Stomach (tissue), 9 donors: ENCODE results near the gene TENM3. TPM values are rescaled to one million over a fixed set of nuclear protein-coding genes. Genes with fewer than 3 reads are reported as not detected.

Experiments used
- DNase-seq, 2 donors: peaks; one replicate each; pipeline versions ENCODE4 v3.0.0 to v3.0.0-alpha.2; 2013 to 2019
- H3K27ac ChIP-seq, 5 donors: fragments of 200-600 bp in 4 of 5; sonication (generic) in 4 of 5; one replicate each; pipeline ENCODE4 v1.5.1; 2013 to 2019; ENCODE audit warnings: mild to moderate bottlenecking in 1 of 5, moderate library complexity in 1 of 5
- H3K27me3 ChIP-seq, 3 donors: fragments of 200-600 bp; sonication (generic); one replicate each; pipeline ENCODE4 v1.5.1; 2017 to 2019; ENCODE audit warnings: mixed run types in 1 of 3
- H3K36me3 ChIP-seq, 4 donors: fragments of 200-600 bp; sonication (generic); 1 replicate in 3 of 4; 2 replicates in 1 of 4; pipeline ENCODE4 v1.5.1; 2016 to 2019
- H3K4me1 ChIP-seq, 4 donors: fragments of 200-600 bp; sonication (generic); one replicate each; pipeline ENCODE4 v1.5.1; 2016 to 2019
- H3K4me3 ChIP-seq, 4 donors: fragments of 200-600 bp; sonication (generic) in 3 of 4; one replicate each; pipeline ENCODE4 v1.5.1; 2016 to 2019; ENCODE audit warnings: mild to moderate bottlenecking in 1 of 4
- H3K9me3 ChIP-seq, 4 donors: fragments of 200-600 bp; sonication (generic); one replicate each; pipeline ENCODE4 v1.5.1; 2016 to 2019
- EP300 ChIP-seq: sonication (generic); formaldehyde crosslinking; IDR thresholded peaks from one replicate; pipeline ENCODE4 v1.6.1; 2017; ENCODE audit warnings: antibody characterized with exemption
- POLR2A ChIP-seq, 4 donors: fragments of 450-650 bp; IDR thresholded peaks; one replicate each; pipeline ENCODE4 v1.6.1; 2016; ENCODE audit warnings: antibody characterized with exemption in 4 of 4, control low read depth in 2 of 4, mild to moderate bottlenecking in 1 of 4, moderate library complexity in 1 of 4
- POLR2AphosphoS5 ChIP-seq, 3 donors: sonication (generic); formaldehyde crosslinking; IDR thresholded peaks; one replicate each; pipeline ENCODE4 v1.6.1; 2016; ENCODE audit warnings: antibody characterized with exemption in 3 of 3
- WGBS, 5 donors: extraction: QIAGEN DNeasy Blood & Tissue Kit in 3 of 5; methylation state at CpG; one replicate each; pipeline versions ENCODE4 v1.1.5 to v1.1.7; 2013 to 2018; 5-methylcytosine and 5-hydroxymethylcytosine counted together
- intact Hi-C: fragments of 100-400 bp; cut with DNase I; formaldehyde crosslinking; loops from one replicate; pipeline ENCODE4 v1.15.1; 2023; ENCODE audit warnings: low total_unique reads
- polyA plus RNA-seq, 3 donors: library from polyadenylated mRNA; stranded (reverse); fragments of 200-250 nt; gene quantifications; one replicate each; pipeline ENCODE4 v1.2.3, GENCODE V29; 2013
- total RNA-seq, 5 donors: library from RNA; depleted of rRNA; stranded (reverse); fragments of >200 nt; gene quantifications; one replicate each; pipeline versions ENCODE4 v1.1.0 to v1.2.3, GENCODE V29; 2014 to 2016
- TF ChIP-seq, protein P1 (sequence below), 7 experiments: fragments of 450-650 bp in 4 of 7; fragments of 200-600 bp in 3 of 7; sonication (generic) in 3 of 7; IDR thresholded peaks; one replicate each; pipeline ENCODE4 v1.5.1; 2016 to 2019; ENCODE audit warnings: antibody characterized with exemption in 7 of 7, control low read depth in 2 of 7, mild to moderate bottlenecking in 1 of 7
- donor health status: healthy with polysubstance abuse.
- donor health status: Bipolar disorder and iron deficiency.
- donor health status: healthy.

TENM3 gene
- total and polyA plus RNA-seq, 8 donors, result under 0.01 to 8.3 (median 0.44) TPM

DNA sequence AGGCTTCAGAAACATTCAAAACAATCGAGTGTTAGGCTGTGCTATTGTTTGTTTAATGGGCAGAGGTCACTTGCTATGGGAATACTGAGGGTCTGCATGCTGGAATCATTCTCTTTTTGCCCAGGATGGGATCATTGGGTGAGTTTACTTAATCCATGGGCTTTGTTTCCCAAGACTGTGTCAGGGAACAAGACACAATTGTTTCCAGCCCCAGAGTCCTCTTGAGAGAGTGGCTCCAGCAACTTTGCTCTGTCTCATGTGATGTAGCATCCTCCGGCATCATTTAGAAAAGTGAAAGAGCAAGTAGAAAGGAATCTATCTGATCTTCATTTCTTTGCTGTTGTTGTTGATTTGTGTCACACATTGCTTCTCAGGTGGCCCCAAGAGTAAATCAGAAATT lies 1.8 kb downstream of the TENM3 start:
- Histone ChIP-seq H3K27me3 (peaks cover 0 to 3% (median 0%) of the 10 kb centered on the region in 3 donors), H3K9me3 (peaks cover 0 to 11% (median 3%) of the 10 kb centered on the region in 4 donors), H3K27ac (no peak overlapping the region), H3K4me1 (no peaks in the 10 kb centered on the region), H3K4me3 (no peak overlapping the region), H3K36me3 (no peaks in the 10 kb centered on the region)
- intact Hi-C loops, result no loop called here
- TF ChIP-seq POLR2A (IDR thresholded peaks at IDR 0.05) (no peak), EP300 (no peak)
- WGBS, 5 donors, result 27 to 58% (median 52%) methylated on average over 2 of the region's 2 CpGs
- DNase-seq, result no peak

DNA sequence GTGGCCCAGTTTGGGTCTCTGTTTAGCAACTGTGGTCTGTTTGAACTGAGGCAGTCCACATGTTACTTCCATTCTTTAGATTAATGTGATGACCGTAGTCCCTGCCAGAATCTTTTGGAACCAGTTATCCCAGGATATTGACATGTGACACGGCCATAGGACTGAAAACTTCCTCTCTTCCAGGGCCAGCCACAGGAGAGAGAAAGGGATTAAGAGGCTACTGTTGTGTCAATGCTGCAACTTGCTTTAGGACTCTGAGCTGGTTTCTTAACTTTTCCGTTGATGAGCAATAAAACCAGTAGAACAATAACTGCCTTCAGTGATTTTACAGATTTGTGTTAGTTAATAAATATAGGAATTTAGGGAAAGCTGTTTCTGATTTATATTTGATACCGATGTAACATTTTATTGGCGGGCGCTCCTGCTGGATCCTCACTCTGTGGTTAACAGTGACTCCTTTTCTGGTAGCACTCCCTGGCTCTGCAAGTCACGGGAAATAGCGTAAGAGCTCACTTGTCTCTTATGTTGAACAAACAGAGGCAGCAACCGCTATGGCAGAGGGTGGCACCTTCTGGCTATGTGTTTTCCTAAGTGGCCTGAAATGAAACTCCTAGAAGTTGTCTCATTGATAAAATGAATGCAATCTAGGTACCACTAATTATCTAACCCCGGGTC lies 2.5 kb downstream of the TENM3 start:
- Histone ChIP-seq H3K27ac (no peak overlapping the region), H3K4me1 (no peaks in the 10 kb centered on the region), H3K4me3 (no peak overlapping the region), H3K36me3 (no peaks in the 10 kb centered on the region), H3K9me3 (peaks cover 0 to 11% (median 3%) of the 10 kb centered on the region in 4 donors), H3K27me3 (peaks cover 0 to 3% (median 0%) of the 10 kb centered on the region in 3 donors)
- 68 to 74% (median 69%) methylated on average over 10 of the region's 10 CpGs for WGBS, 5 donors
- TF ChIP-seq POLR2AphosphoS5 (IDR thresholded peaks at IDR 0.05) (no peak), POLR2A (IDR thresholded peaks at IDR 0.05) (no peak), EP300 (no peak)
- TF ChIP-seq, protein P1, sequence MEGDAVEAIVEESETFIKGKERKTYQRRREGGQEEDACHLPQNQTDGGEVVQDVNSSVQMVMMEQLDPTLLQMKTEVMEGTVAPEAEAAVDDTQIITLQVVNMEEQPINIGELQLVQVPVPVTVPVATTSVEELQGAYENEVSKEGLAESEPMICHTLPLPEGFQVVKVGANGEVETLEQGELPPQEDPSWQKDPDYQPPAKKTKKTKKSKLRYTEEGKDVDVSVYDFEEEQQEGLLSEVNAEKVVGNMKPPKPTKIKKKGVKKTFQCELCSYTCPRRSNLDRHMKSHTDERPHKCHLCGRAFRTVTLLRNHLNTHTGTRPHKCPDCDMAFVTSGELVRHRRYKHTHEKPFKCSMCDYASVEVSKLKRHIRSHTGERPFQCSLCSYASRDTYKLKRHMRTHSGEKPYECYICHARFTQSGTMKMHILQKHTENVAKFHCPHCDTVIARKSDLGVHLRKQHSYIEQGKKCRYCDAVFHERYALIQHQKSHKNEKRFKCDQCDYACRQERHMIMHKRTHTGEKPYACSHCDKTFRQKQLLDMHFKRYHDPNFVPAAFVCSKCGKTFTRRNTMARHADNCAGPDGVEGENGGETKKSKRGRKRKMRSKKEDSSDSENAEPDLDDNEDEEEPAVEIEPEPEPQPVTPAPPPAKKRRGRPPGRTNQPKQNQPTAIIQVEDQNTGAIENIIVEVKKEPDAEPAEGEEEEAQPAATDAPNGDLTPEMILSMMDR (IDR thresholded peaks at IDR 0.05), result no peak
- no peak for DNase-seq
- intact Hi-C loops, result no loop called here

DNA sequence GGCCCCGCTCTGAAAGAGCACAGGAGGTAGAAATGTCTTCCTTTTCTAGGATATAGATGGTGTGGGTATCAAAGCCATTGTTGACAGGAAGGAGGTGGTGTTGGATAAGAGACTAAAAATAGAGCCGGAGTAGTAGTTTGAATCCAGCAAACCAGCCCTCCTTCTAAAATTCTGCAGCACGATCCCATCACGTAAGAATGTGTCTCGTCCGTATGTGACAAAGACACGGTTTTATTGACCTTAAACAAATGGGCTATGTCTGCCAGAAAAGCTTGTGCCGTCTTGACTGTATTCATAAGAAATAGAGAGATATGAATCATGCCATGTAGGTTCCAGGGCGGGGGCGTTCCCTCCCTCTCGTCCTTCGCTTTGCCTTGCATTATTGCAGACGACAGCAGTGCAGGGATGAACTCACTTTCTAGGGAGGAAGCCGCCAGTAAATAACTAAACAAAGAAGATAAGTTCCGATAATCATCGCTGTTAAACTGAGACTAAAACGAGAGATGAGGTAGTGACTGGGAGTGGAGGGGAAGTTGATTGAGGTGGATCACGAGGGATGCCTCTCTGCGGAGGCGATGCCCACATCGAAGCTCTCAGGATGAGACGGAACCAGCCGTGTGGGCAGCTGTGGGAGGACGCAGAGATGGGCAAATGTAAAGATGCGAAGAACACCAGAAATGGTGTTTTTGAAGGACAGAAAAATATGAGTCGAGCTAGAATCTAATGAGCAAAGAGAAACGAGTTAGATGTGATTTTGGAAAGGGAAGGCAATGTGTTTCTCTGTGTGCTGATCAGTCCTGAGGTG lies 3.4 kb downstream of the TENM3 start:
- TF ChIP-seq POLR2A (IDR thresholded peaks at IDR 0.05), result no peak
- TF ChIP-seq POLR2AphosphoS5 (IDR thresholded peaks at IDR 0.05), result no peak
- TF ChIP-seq, protein P1 (IDR thresholded peaks at IDR 0.05), result no peak
- no peak for TF ChIP-seq EP300
- Histone ChIP-seq H3K27ac (no peak overlapping the region), H3K4me3 (no peak overlapping the region), H3K36me3 (no peaks in the 10 kb centered on the region), H3K27me3 (peaks cover 0 to 3% (median 0%) of the 10 kb centered on the region in 3 donors), H3K9me3 (peaks cover 0 to 11% (median 3%) of the 10 kb centered on the region in 4 donors), H3K4me1 (no peaks in the 10 kb centered on the region)
- DNase-seq, result peak in 1 of 2 donors; percentile 21
- intact Hi-C loops, result no loop called here
- 70 to 74% (median 73%) methylated on average over 27 of the region's 27 CpGs for WGBS, 5 donors

DNA sequence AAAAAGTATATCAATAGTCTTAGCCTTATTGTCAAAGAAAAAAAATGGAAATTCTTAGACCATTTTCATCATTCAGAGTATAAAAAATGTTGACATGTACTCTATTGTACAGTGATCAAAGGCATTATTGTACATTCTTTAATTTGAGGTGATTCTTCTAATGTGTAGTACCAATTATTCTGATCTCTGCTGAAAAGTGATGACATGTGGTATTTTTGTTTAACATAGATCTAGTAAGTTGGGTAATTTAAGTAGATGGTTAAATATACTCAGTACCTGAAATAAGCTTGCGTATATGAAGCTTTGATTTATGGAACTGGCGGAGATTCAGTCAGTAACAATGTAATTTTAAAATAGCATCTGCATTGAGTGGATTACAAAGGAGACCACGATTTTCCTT lies 5.1 kb downstream of the TENM3 start:
- intact Hi-C loops, result no loop called here
- 65 to 71% (median 69%) methylated on average over 3 of the region's 3 CpGs for WGBS, 5 donors
- H3K9me3 ChIP-seq, result peaks cover 0 to 6% (median 0%) of the 10 kb centered on the region in 4 donors
- H3K36me3 ChIP-seq, result no peaks in the 10 kb centered on the region
- no peaks in the 10 kb centered on the region for H3K4me1 ChIP-seq
- no peaks in the 10 kb centered on the region for H3K27me3 ChIP-seq
- no peak for DNase-seq
- H3K4me3 ChIP-seq, result no peak overlapping the region
- TF ChIP-seq POLR2A (IDR thresholded peaks at IDR 0.05) (no peak), POLR2AphosphoS5 (IDR thresholded peaks at IDR 0.05) (no peak)
- TF ChIP-seq, protein P1 (IDR thresholded peaks at IDR 0.05), result no peak
- no peak overlapping the region for H3K27ac ChIP-seq
